COR-L47 (cell line): Measurements from ENCODE around the gene MAN2A2.
A peak's percentile ranks its signal among the peaks of the same experiment; 100 is the strongest.
"Not testable (repeated sequence)": the region's sequence is repeated elsewhere in the genome, so short reads cannot be mapped to it uniquely, and the experiment has no call there.

Experiments used
- DNase-seq: peaks from one replicate; lab custom pipeline; 2025; lab: John Stamatoyannopoulos, UW

The MAN2A2 gene

GRCh38 chr15:90918835-90919234, 15.7 kb downstream of the MAN2A2 start:
- no peak for DNase-seq

GRCh38 chr15:90921887-90922286, 18.8 kb downstream of the MAN2A2 start:
- no peak for DNase-seq

GRCh38 chr15:90922712-90923322, 19.7 kb downstream of the MAN2A2 start:
- not testable (repeated sequence) for DNase-seq

- no peak for DNase-seq
Measured at GRCh38 chr15:90924375-90924774, 21.3 kb downstream of the MAN2A2 start.

GRCh38 chr15:90926766-90927165, 23.7 kb downstream of the MAN2A2 start:
- not testable (repeated sequence) for DNase-seq

DNA sequence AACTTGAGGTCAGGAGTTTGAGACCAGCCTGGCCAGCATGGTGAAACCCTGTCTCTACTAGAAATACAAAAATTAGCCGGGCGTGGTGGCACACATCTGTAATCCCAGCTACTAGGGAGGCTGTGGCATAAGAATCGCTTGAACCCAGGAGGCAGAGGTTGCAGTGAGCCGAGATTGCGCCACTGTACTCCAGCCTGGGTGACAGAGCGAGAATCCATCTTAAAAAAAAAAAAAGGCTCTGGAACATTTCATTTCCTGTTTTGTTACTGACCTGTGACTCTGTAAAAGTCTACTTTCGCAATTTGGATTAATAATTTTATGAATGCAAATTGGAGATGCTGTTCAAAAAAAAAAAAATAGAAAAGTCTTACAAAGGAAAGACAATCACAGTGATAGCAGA, 25.0 kb downstream of the MAN2A2 start:
- DNase-seq: not testable (repeated sequence)

- DNase-seq: no peak
Measured at GRCh38 chr15:90929246-90930019, 26.3 kb downstream of the MAN2A2 start.

DNA sequence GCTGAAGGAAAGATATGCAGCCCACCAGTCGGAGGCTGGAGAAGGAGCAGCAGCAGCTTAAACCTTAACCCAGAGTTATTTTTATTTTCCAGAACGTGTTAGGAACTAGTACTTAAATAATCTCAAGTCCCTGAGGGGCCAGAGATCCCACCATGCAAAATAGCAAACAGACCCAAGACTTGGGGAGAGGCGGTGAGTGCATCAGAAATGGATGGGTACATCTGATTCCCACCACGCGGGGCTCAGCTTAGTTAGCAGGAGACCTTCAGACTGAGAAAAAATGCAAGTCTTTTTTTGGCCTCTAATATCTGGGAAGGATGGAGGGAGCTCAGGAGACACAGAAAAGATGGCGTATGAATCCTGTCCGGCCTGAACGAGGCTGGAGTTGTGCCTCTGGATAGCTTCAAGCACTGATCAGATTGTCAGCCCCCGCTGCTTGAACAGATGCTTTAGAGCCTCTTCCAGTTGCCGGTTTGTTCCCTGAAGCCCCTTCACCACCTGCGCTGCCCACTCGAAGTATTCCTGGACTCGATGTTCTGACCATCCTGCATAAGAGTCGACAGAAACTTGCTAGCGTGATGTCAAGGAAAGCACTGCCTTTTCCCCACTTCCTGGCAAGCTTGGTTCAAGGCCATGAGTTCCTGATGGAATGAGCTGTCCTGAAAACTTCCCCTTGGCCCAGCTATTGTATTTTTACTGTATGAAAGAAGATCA, 27.9 kb downstream of the MAN2A2 start:
- DNase-seq: no peak

GRCh38 chr15:90931575-90931827, 28.4 kb downstream of the MAN2A2 start:
- DNase-seq: no peak

DNA sequence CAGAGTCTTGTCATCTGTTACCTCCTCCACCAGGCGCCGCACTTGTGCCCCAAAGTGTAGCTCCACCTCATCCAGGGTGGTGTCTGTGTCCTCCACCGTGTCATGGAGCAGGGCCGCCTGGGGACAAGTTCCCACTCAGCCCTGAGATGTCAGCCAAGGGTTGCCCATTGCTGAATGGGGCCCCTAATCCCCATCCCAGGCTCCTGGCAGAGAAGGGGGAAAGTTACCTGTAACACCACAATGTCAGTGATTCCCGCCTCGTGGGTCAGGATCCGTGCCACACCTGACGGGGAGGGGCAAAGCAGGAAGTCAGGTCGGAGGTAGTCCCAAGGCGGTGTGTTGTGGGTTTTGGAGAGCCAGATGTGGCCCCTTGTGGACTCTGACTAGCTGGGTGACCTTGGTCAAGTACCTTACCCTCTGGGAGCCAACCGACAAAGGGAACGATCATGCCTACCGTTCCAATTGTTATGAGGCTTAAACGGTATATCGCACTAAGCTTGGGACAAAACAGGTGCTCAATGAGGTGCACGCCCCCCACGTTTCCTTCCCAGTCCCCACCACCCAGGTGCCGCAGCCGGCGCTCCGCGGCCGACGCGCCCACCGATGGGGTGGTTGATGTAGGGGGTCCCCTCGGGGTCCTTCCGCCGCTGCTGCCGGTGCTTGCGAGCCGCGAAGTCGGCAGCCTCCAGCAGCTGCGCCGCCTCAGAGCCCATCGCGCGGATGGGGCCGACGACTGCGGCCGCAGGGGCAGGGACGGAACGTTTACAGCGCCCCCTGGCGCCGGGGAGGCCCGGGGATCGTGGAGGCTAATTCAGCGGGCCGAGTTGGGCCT, 28.9 kb downstream of the MAN2A2 start, which contains the start of gene HDDC3:
Gene HDDC3 (minus strand): TSS at position 722 of the 832 bp plus-strand sequence. CDS start 9 bp downstream, at position 713.
- peak; percentile 83 for DNase-seq

DNA sequence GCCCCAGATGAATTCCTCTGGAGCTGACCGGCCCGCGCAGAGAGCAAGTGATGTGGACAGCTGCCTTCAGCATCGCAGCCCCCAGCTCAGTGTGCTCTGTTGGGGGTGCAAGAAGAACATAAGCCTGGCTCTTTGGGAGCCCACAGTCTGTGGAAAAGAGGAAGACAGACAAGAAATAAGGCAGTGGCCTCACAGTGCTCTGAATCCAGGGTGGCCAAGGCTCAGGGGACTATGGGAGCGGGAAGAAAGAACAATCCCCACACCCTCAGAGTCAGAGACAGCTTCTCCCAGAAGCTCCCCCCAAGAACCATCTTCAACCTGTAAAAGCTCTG, 29.5 kb downstream of the MAN2A2 start:
- DNase-seq: no peak

DNA sequence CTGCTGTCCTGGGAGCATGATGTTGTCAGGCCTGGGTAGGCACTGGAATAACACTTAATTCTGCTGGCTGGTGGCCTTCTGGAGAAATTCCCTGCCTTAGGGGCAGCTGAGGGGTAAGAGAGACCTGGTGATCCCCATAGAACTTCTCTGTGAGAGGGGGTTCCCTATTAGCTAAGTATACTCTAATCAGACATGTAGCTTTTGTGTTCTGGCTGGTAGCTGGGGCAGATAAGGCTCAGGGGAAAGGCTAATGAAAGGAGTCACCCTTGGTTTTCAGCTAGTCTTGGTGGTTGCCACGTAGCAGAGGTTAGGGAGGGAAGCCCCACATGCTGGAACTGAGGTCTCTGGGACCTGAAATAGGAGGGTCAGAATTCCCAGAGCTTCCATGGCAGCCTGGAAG, 30.2 kb downstream of the MAN2A2 start:
- no peak for DNase-seq

DNA sequence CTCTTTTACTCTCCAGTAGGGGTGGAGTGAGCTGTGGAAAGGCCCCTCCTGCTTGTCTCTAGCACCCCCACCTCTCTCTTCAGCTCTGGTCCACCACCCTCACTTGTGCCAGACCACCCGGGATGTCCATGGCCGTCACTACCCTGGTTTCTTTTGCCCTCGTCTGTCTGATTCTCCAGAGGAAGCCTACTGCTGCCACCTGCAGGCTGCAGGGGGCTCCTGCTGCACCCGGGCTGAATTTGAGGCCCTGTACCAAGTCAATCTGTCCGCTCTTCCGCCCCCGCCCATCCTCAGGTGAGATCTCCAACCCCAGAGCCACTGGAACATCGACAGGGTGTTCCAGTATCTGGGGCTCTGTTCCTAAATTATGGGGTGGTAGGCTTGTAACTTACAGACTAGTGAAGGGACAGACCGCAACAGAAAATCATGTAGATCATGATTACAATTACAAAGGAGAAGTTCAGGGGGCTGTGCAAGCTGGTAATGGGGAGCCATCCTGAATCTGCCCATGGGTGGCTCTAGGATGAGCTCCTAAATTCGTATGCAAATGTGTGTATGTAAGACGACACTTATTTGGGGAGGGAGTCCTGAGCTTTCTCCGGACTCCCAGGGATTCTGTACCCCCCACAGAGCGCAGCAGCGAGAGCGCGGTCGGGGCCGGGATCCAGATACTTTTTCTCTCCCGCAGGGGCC, 31.3 kb downstream of the MAN2A2 start:
- DNase-seq: peak; percentile 89

GRCh38 chr15:90934949-90935751, 32.0 kb downstream of the MAN2A2 start, which contains the start of gene UNC45A:
Gene UNC45A (plus strand): TSS chr15:90935285. CDS start chr15:90935325, 40 bp downstream.
- DNase-seq: peak; percentile 90

DNA sequence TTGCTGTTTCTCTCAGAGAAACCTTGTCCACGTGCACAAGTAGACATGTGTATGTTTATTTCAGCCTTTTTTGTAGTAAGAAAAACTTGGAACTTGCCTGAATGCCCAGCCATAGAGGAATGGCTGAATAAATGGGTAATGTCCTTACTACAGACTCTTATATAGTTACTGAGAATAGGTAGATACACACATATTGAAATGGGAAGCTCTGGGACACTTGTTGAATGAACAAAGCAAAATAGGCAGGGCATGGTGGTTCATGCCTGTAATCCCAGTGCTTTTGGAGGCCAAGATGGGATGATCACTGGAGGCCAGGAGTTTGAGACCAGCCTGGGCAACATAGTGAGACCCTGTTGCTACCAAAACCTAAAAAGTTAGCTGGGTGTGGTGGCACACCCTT, 33.7 kb downstream of the MAN2A2 start:
- no peak for DNase-seq

- DNase-seq: no peak
Measured at GRCh38 chr15:90938261-90938660, 35.2 kb downstream of the MAN2A2 start.

GRCh38 chr15:90939756-90940155, 36.7 kb downstream of the MAN2A2 start:
- DNase-seq: no peak

DNA sequence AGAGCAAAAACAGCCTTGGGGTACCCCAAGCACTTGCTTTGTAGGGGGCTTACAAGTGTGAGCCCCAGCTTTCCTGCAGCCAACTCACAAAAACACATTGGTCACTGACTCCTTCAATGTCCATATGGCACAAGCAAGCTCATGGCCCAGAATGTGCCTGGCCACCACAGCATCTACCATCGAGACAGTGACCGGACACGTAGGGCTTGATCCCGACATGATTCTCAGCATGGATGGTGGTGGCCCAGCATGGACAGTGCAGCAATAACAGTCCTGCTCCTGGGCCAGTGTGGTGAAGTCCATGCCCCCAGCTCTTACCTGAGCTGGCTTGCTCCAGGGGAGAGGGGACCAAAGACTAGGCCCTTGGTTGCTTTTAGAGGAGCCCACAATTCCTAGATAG, 37.9 kb downstream of the MAN2A2 start:
- DNase-seq: no peak

GRCh38 chr15:90942354-90943120, 39.4 kb downstream of the MAN2A2 start:
- DNase-seq: no peak

DNA sequence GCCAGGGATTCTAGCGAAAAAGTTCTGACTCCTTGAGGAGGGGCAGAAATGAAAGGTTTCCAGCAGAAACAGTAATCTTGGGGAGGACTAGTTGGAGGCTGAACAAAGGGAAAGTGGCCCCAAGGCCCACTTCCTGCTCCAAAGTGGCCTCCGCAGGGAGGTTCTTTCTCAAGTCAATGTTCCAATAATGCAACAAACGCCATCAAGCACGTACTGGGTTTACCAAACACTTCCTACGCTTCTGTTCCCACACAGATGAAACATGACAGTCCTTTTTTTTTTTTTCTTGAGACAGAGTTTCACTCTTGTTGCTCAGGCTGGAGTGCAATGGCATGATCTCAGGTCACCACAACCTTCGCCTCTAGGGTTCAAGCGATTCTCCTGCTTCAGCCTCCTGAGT, 42.0 kb downstream of the MAN2A2 start:
- no peak for DNase-seq
